ENCODE results near the gene KTN1.

DNA sequence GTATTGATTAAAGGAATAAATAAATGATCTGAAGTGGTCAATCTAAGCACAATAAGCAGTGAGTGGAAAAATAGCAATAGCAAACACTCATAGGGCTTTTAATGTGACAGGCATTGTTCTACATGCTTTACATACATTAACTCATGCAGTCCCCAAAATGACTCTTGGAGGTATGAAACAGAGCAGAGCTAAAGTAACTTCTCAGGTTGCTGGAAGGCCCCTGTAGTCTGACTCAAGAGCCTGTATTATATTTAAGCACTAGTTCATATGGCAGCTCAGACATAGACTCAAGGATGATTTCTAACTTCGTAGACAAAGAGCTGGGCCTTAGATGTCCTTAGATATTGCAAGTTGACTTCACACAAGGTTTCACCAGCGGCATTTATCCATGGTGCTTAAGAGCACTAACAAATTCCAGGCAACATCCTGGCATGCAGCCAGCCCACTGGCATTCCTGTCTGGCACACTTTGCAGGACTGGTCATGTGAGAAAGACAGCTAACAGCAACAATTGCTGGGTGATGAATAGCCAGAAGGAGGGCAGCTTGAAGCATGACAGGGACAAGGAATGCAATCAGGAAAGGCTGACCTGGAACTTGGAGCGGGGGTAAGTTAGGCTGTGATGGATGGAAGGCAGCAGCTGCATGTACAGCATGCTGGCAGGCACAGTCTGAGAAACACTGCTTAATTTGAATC lies 22.9 kb upstream of the KTN1 start:
- TF ChIP-seq, protein P1, sequence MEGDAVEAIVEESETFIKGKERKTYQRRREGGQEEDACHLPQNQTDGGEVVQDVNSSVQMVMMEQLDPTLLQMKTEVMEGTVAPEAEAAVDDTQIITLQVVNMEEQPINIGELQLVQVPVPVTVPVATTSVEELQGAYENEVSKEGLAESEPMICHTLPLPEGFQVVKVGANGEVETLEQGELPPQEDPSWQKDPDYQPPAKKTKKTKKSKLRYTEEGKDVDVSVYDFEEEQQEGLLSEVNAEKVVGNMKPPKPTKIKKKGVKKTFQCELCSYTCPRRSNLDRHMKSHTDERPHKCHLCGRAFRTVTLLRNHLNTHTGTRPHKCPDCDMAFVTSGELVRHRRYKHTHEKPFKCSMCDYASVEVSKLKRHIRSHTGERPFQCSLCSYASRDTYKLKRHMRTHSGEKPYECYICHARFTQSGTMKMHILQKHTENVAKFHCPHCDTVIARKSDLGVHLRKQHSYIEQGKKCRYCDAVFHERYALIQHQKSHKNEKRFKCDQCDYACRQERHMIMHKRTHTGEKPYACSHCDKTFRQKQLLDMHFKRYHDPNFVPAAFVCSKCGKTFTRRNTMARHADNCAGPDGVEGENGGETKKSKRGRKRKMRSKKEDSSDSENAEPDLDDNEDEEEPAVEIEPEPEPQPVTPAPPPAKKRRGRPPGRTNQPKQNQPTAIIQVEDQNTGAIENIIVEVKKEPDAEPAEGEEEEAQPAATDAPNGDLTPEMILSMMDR (IDR thresholded peaks at IDR 0.05), result no peak
- peak; percentile 23 to 60 (median 35) for TF ChIP-seq POLR2AphosphoS5 (IDR thresholded peaks at IDR 0.05)

All from breast epithelium (tissue), 3 donors.